GM11168 (cell line): ENCODE results near the gene CTSF.
"Not testable (repeated sequence)": the region's sequence is repeated elsewhere in the genome, so short reads cannot be mapped to it uniquely, and the experiment has no call there.

Experiments
- in situ Hi-C: fragments of 300-500 bp; cut with MboI; formaldehyde crosslinking; loops from one replicate; pipeline ENCODE4 v1.12.0; 2022; ENCODE audit warnings: low sequenced_read_pairs; ENCODE audit not compliant: unreplicated experiment

CTSF gene

GRCh38 chr11:66542362-66542761, 26.0 kb downstream of the CTSF start:
- in situ Hi-C loops = no loop called here

GRCh38 chr11:66541892-66542291, 26.5 kb downstream of the CTSF start:
- in situ Hi-C loops = no loop called here

- in situ Hi-C loops = not testable (repeated sequence)
These were observed 27.8 kb downstream of the CTSF start for GRCh38 chr11:66540598-66540997.

- in situ Hi-C loops = no loop called here
These were observed 28.6 kb downstream of the CTSF start for GRCh38 chr11:66539870-66540213.

GRCh38 chr11:66539170-66539869, 29.1 kb downstream of the CTSF start:
- in situ Hi-C loops = no loop called here

GRCh38 chr11:66532784-66533183, 35.6 kb downstream of the CTSF start:
- in situ Hi-C loops = no loop called here

GRCh38 chr11:66531841-66532240, 36.6 kb downstream of the CTSF start:
- in situ Hi-C loops = no loop called here

GRCh38 chr11:66530927-66531709, 37.3 kb downstream of the CTSF start:
- in situ Hi-C loops = no loop called here

GRCh38 chr11:66529655-66530054, 38.8 kb downstream of the CTSF start:
- in situ Hi-C loops = no loop called here

GRCh38 chr11:66529069-66529468, 39.3 kb downstream of the CTSF start:
- in situ Hi-C loops = no loop called here

GRCh38 chr11:66524304-66525040, 43.9 kb downstream of the CTSF start:
- in situ Hi-C loops = no loop called here

- in situ Hi-C loops = no loop called here
These were observed 44.8 kb downstream of the CTSF start for GRCh38 chr11:66523611-66524010.
